WTC11 (cell line): ENCODE data around the gene TEX19. TPM values are rescaled to one million over a fixed set of nuclear protein-coding genes. Genes with fewer than 3 reads are reported as not detected.
A peak's percentile ranks its signal among the peaks of the same experiment; 100 is the strongest.

Experiments used
- ATAC-seq: fragments of 200-7000 bp; cut with Tn5 transposase; 2 replicates; pipeline ENCODE4 v1.10.0; 2021; ENCODE audit warnings: mild to moderate bottlenecking, moderate library complexity
- CTCF ChIA-PET: fragments of 300-600 bp; sonication (Branson Sonifier 250); formaldehyde crosslinking; loops from one replicate; lab custom pipeline; 2021; ENCODE audit warnings: antibody characterized with exemption; lab: Charles Lee
- POLR2A ChIA-PET: fragments of 350-600 bp; sonication (Branson Sonifier 250); formaldehyde crosslinking; loops from one replicate; lab custom pipeline; 2021; ENCODE audit warnings: antibody characterized with exemption; lab: Charles Lee
- DNase-seq: peaks from one replicate; pipeline ENCODE4 v3.0.0; 2021; ENCODE audit warnings: low spot score
- H3K27ac Mint-ChIP-seq: 2 replicates; pipeline ENCODE4 v1.8.0; 2021; ENCODE audit warnings: mixed read lengths
- H3K27me3 Mint-ChIP-seq: 2 replicates; pipeline ENCODE4 v1.8.0; 2021; ENCODE audit warnings: low read depth, mild to moderate bottlenecking, moderate library complexity, mixed read lengths
- H3K36me3 Mint-ChIP-seq: 2 replicates; pipeline ENCODE4 v1.8.0; 2021; ENCODE audit warnings: mixed read lengths
- H3K4me1 Mint-ChIP-seq: 2 replicates; pipeline ENCODE4 v1.8.0; 2022; ENCODE audit warnings: mixed read lengths
- H3K4me3 Mint-ChIP-seq: 2 replicates; pipeline ENCODE4 v1.8.0; 2021; ENCODE audit warnings: mild to moderate bottlenecking, moderate library complexity, mixed read lengths
- H3K9me3 Mint-ChIP-seq: 2 replicates; pipeline ENCODE4 v1.8.0; 2021; ENCODE audit warnings: mixed read lengths
- ARID4B ChIP-seq: sonication (generic); formaldehyde crosslinking; IDR thresholded peaks from 2 replicates; pipeline ENCODE4 v1.8.0; 2023; ENCODE audit warnings: missing genetic modification reagents, mild to moderate bottlenecking, borderline replicate concordance
- ATF2 ChIP-seq: sonication (generic); formaldehyde crosslinking; IDR thresholded peaks from 2 replicates; pipeline ENCODE4 v1.8.1; 2022; ENCODE audit warnings: low read depth, missing genetic modification reagents, borderline replicate concordance
- CBFB ChIP-seq: sonication (generic); formaldehyde crosslinking; IDR thresholded peaks from 2 replicates; pipeline ENCODE4 v1.8.1; 2022; ENCODE audit warnings: mild to moderate bottlenecking, low read depth, missing genetic modification reagents
- CDX4 ChIP-seq: fragments of 250-450 bp; sonication (Bioruptor Pico); IDR thresholded peaks from 2 replicates; pipeline ENCODE4 v1.9.0; 2021; ENCODE audit warnings: moderate library complexity, mild to moderate bottlenecking, inconsistent platforms, borderline replicate concordance
- CTCF ChIP-seq: fragments of 200-600 bp; IDR thresholded peaks from 2 replicates; pipeline ENCODE4 v1.8.0; 2022; ENCODE audit warnings: antibody characterized with exemption
- E2F4 ChIP-seq: sonication (generic); formaldehyde crosslinking; IDR thresholded peaks from 2 replicates; pipeline ENCODE4 v1.8.1; 2022; ENCODE audit warnings: low read depth, mild to moderate bottlenecking, moderate library complexity, missing genetic modification reagents, borderline replicate concordance
- ESRRA ChIP-seq: sonication (generic); formaldehyde crosslinking; IDR thresholded peaks from 2 replicates; pipeline ENCODE4 v1.8.1; 2022; ENCODE audit warnings: mild to moderate bottlenecking, missing genetic modification reagents, borderline replicate concordance
- FOXP1 ChIP-seq: sonication (generic); formaldehyde crosslinking; IDR thresholded peaks from 2 replicates; pipeline ENCODE4 v1.8.0; 2022; ENCODE audit warnings: missing genetic modification reagents, mild to moderate bottlenecking, moderate library complexity, borderline replicate concordance
- GABPB1 ChIP-seq: sonication (generic); formaldehyde crosslinking; IDR thresholded peaks from 2 replicates; pipeline ENCODE4 v1.8.1; 2023; ENCODE audit warnings: mild to moderate bottlenecking, missing genetic modification reagents
- GTF2I ChIP-seq: fragments of 250-450 bp; sonication (Bioruptor Pico); conservative IDR thresholded peaks from 2 replicates; pipeline ENCODE4 v1.4.0; 2021; ENCODE audit warnings: mild to moderate bottlenecking
- IRF1 ChIP-seq: sonication (generic); formaldehyde crosslinking; IDR thresholded peaks from 2 replicates; pipeline ENCODE4 v1.8.0; 2023; ENCODE audit warnings: missing genetic modification reagents
- MYBL2 ChIP-seq: sonication (generic); formaldehyde crosslinking; IDR thresholded peaks from 2 replicates; pipeline ENCODE4 v1.8.1; 2023; ENCODE audit warnings: mild to moderate bottlenecking, moderate library complexity, missing genetic modification reagents
- NR3C1 ChIP-seq: sonication (generic); formaldehyde crosslinking; conservative IDR thresholded peaks from 2 replicates; pipeline ENCODE4 v1.8.1; 2023; ENCODE audit warnings: low read depth, mild to moderate bottlenecking, missing genetic modification reagents
- OVOL2 ChIP-seq: fragments of 250-450 bp; sonication (Bioruptor Pico); IDR thresholded peaks from 2 replicates; pipeline ENCODE4 v1.9.0; 2021; ENCODE audit warnings: mild to moderate bottlenecking, borderline replicate concordance
- PRRX2 ChIP-seq: fragments of 250-450 bp; sonication (Bioruptor Pico); IDR thresholded peaks from 2 replicates; pipeline ENCODE4 v1.8.0; 2021; ENCODE audit warnings: mild to moderate bottlenecking
- SMAD4 ChIP-seq: sonication (generic); formaldehyde crosslinking; IDR thresholded peaks from 2 replicates; pipeline ENCODE4 v1.8.0; 2022; ENCODE audit warnings: mild to moderate bottlenecking, missing genetic modification reagents
- ZNF121 ChIP-seq: sonication (generic); formaldehyde crosslinking; IDR thresholded peaks from 2 replicates; pipeline ENCODE4 v1.8.0; 2023; ENCODE audit warnings: missing genetic modification reagents
- ZNF232 ChIP-seq: sonication (generic); formaldehyde crosslinking; IDR thresholded peaks from 2 replicates; pipeline ENCODE4 v1.8.0; 2022; ENCODE audit warnings: mild to moderate bottlenecking, missing genetic modification reagents
- ZNF317 ChIP-seq: sonication (generic); formaldehyde crosslinking; IDR thresholded peaks from 2 replicates; pipeline ENCODE4 v1.8.1; 2023; ENCODE audit warnings: low read depth, mild to moderate bottlenecking, moderate library complexity, missing genetic modification reagents, borderline replicate concordance
- ZNF423 ChIP-seq: fragments of 250-450 bp; sonication (Bioruptor Pico); IDR thresholded peaks from 2 replicates; pipeline ENCODE4 v2.1.2; 2022; ENCODE audit warnings: mild to moderate bottlenecking, moderate library complexity
- total RNA-seq: library from RNA; stranded (reverse); gene quantifications from 3 replicates; pipeline ENCODE4 v1.2.3, GENCODE V29; 2021

TEX19 gene
- total RNA-seq, 1 experiment from 2014 or later: 1.4 TPM

- Mint-ChIP-seq H3K4me3 (no peak overlapping the region), H3K9me3 (peaks cover 7% of the 10 kb centered on the region), H3K36me3 (peaks cover 7% of the 10 kb centered on the region), H3K4me1 (peaks cover 5% of the 10 kb centered on the region; the same call in 1 of the 2 replicates), H3K27me3 (peaks cover 28% of the 10 kb centered on the region), H3K27ac (no peak overlapping the region)
- CTCF ChIA-PET: interaction anchor here (0.7 to 1.3 kb wide), 5 partner anchors 14 to 413 kb away, joined by 3 to 7 read pairs (median 5); partner anchors contain the start of gene UTS2R
- DNase-seq: no peak
- TF ChIP-seq ATF2 (CRISPR knock-in tag): no peak
- TF ChIP-seq E2F4 (CRISPR knock-in tag): no peak
- TF ChIP-seq NR3C1 (CRISPR knock-in tag): no peak
- no peak for TF ChIP-seq SMAD4
- no peak for TF ChIP-seq GABPB1 (CRISPR knock-in tag)
- no peak for TF ChIP-seq PRRX2 (CRISPR knock-in tag)
- no peak for TF ChIP-seq ESRRA (CRISPR knock-in tag)
- TF ChIP-seq OVOL2 (CRISPR knock-in tag): no peak
- TF ChIP-seq GTF2I (CRISPR knock-in tag): no peak
- no peak for TF ChIP-seq ZNF232 (CRISPR knock-in tag)
- no peak for TF ChIP-seq CBFB (CRISPR knock-in tag)
- TF ChIP-seq ARID4B (CRISPR knock-in tag): no peak
- no peak for TF ChIP-seq MYBL2 (CRISPR knock-in tag)
- no peak for TF ChIP-seq ZNF121 (CRISPR knock-in tag)
- TF ChIP-seq CDX4 (CRISPR knock-in tag): no peak
- TF ChIP-seq FOXP1: no peak
- no peak for TF ChIP-seq IRF1 (CRISPR knock-in tag)
- TF ChIP-seq CTCF: no peak
- TF ChIP-seq ZNF317 (CRISPR knock-in tag): no peak
- TF ChIP-seq ZNF423 (CRISPR knock-in tag): no peak
- peak; percentile 67 for ATAC-seq
- POLR2A ChIA-PET: interaction anchor here (0.6 kb wide), 1 partner anchor 107 kb away, joined by 3 read pairs; no protein-coding TSS in a partner anchor
Observed at GRCh38 chr17:82343560-82343959, 15.5 kb upstream of the TEX19 start.
